Activated CD8-positive, alpha-beta T cell treated with anti-CD3 and anti-CD28 coated beads for 36 hours (primary cell): ENCODE results near the gene SLIT3. TPM values are rescaled to one million over a fixed set of nuclear protein-coding genes. Genes with fewer than 3 reads are reported as not detected.

ENCODE experiments used
- ATAC-seq: fragments of 200-7000 bp; cut with Tn5 transposase; one replicate; pipeline ENCODE4 v1.10.0; 2021; ENCODE audit warnings: mild to moderate bottlenecking, moderate library complexity
- CTCF ChIA-PET: fragments of 350-600 bp; sonication (Branson Sonifier 250); formaldehyde crosslinking; loops from one replicate; lab custom pipeline; 2021; ENCODE audit warnings: antibody characterized with exemption; lab: Charles Lee
- POLR2A ChIA-PET: fragments of 350-600 bp; sonication (Branson Sonifier 250); formaldehyde crosslinking; loops from one replicate; lab custom pipeline; 2021; ENCODE audit warnings: antibody characterized with exemption; lab: Charles Lee
- DNase-seq: peaks from one replicate; pipeline ENCODE4 v3.0.0-alpha.2; 2020
- H3K27ac Mint-ChIP-seq: one replicate; pipeline ENCODE4 v1.8.0; 2021; ENCODE audit warnings: mild to moderate bottlenecking, mixed read lengths
- H3K27me3 Mint-ChIP-seq: one replicate; pipeline ENCODE4 v1.8.0; 2021; ENCODE audit warnings: mixed read lengths
- H3K36me3 Mint-ChIP-seq: one replicate; pipeline ENCODE4 v1.8.0; 2021; ENCODE audit warnings: low read depth, mixed read lengths
- H3K4me1 Mint-ChIP-seq: one replicate; pipeline ENCODE4 v1.8.0; 2021; ENCODE audit warnings: low read depth, mixed read lengths
- H3K4me3 Mint-ChIP-seq: one replicate; pipeline ENCODE4 v1.8.0; 2021; ENCODE audit warnings: mild to moderate bottlenecking, moderate library complexity, mixed read lengths
- H3K9me3 Mint-ChIP-seq: one replicate; pipeline ENCODE4 v1.8.0; 2021; ENCODE audit warnings: mixed read lengths
- CTCF ChIP-seq: fragments of 200-600 bp; IDR thresholded peaks from one replicate; pipeline ENCODE4 v1.8.0; 2022; ENCODE audit warnings: antibody characterized with exemption, mild to moderate bottlenecking
- intact Hi-C: fragments of 100-400 bp; cut with micrococcal nuclease; formaldehyde crosslinking; loops from one replicate; pipeline ENCODE4 v1.10.0; 2022
- total RNA-seq, 2 experiments: library from RNA; stranded (reverse); gene quantifications; one replicate each; pipeline ENCODE4 v1.2.3, GENCODE V29; 2021

Gene SLIT3
- total RNA-seq, 2 experiments from 2014 or later: 0.69 to 0.74 TPM

- Mint-ChIP-seq H3K36me3 (no peaks in the 10 kb centered on the region), H3K9me3 (no peaks in the 10 kb centered on the region), H3K4me3 (no peak overlapping the region), H3K27me3 (peaks cover 12% of the 10 kb centered on the region), H3K4me1 (no peaks in the 10 kb centered on the region), H3K27ac (no peak overlapping the region)
- ATAC-seq (no peak), DNase-seq (no peak)
- TF ChIP-seq CTCF: no peak
- intact Hi-C loops: loop anchor here (1.0 kb wide), 1 partner anchor 26 kb away; no protein-coding TSS in a partner anchor
- ChIA-PET CTCF (no interaction called here), POLR2A (no interaction called here)
These were observed 408.2 kb downstream of the SLIT3 start for GRCh38 chr5:168892618-168893186.

GRCh38 chr5:168890816-168891812, 409.8 kb downstream of the SLIT3 start:
- peaks cover 7% of the 10 kb centered on the region for H3K27me3 Mint-ChIP-seq
- CTCF ChIA-PET: no interaction called here
- no peak for TF ChIP-seq CTCF
- no peaks in the 10 kb centered on the region for H3K9me3 Mint-ChIP-seq
- intact Hi-C loops: no loop called here
- POLR2A ChIA-PET: no interaction called here
- no peaks in the 10 kb centered on the region for H3K4me1 Mint-ChIP-seq
- no peaks in the 10 kb centered on the region for H3K36me3 Mint-ChIP-seq
- H3K27ac Mint-ChIP-seq: no peak overlapping the region
- ATAC-seq: no peak
- DNase-seq: no peak
- no peak overlapping the region for H3K4me3 Mint-ChIP-seq

- H3K4me1 Mint-ChIP-seq: no peaks in the 10 kb centered on the region
- H3K4me3 Mint-ChIP-seq: no peak overlapping the region
- H3K27me3 Mint-ChIP-seq: peaks cover 1% of the 10 kb centered on the region
- intact Hi-C loops: no loop called here
- ATAC-seq (no peak), DNase-seq (no peak)
- no peak overlapping the region for H3K27ac Mint-ChIP-seq
- no peaks in the 10 kb centered on the region for H3K36me3 Mint-ChIP-seq
- TF ChIP-seq CTCF: no peak
- H3K9me3 Mint-ChIP-seq: no peaks in the 10 kb centered on the region
- ChIA-PET CTCF (no interaction called here), POLR2A (no interaction called here)
These were observed 411.9 kb downstream of the SLIT3 start for GRCh38 chr5:168889039-168889438.

- Mint-ChIP-seq H3K9me3 (no peaks in the 10 kb centered on the region), H3K36me3 (no peaks in the 10 kb centered on the region), H3K4me3 (no peak overlapping the region), H3K27ac (no peak overlapping the region), H3K4me1 (no peaks in the 10 kb centered on the region), H3K27me3 (peaks cover 1% of the 10 kb centered on the region)
- no peak for DNase-seq
- ChIA-PET POLR2A (no interaction called here), CTCF (no interaction called here)
- no peak for ATAC-seq
- intact Hi-C loops: no loop called here
- TF ChIP-seq CTCF: no peak
These were observed 413.0 kb downstream of the SLIT3 start for GRCh38 chr5:168887931-168888330.

GRCh38 chr5:168886157-168886556, 414.8 kb downstream of the SLIT3 start:
- POLR2A ChIA-PET: no interaction called here
- Mint-ChIP-seq H3K4me3 (no peak overlapping the region), H3K27ac (no peak overlapping the region), H3K27me3 (no peaks in the 10 kb centered on the region), H3K9me3 (no peaks in the 10 kb centered on the region), H3K4me1 (no peaks in the 10 kb centered on the region), H3K36me3 (no peaks in the 10 kb centered on the region)
- intact Hi-C loops: no loop called here
- CTCF ChIA-PET: no interaction called here
- TF ChIP-seq CTCF: no peak
- ATAC-seq (no peak), DNase-seq (no peak)
